Glutamatergic neuron (in vitro differentiated cells): ENCODE data around the gene STK39. TPM values are rescaled to one million over a fixed set of nuclear protein-coding genes. Genes with fewer than 3 reads are reported as not detected.

ENCODE experiments used
- DNase-seq: peaks from one replicate; pipeline ENCODE4 v3.0.0; 2022
- H3K27ac Mint-ChIP-seq: one replicate; pipeline ENCODE4 v1.8.0; 2020; ENCODE audit warnings: mild to moderate bottlenecking, mixed read lengths, inconsistent platforms; ENCODE audit not compliant: unreplicated experiment
- H3K27me3 Mint-ChIP-seq: one replicate; pipeline ENCODE4 v1.8.0; 2020; ENCODE audit warnings: mild to moderate bottlenecking, moderate library complexity, mixed read lengths, inconsistent platforms; ENCODE audit not compliant: unreplicated experiment
- H3K36me3 Mint-ChIP-seq: one replicate; pipeline ENCODE4 v1.8.0; 2020; ENCODE audit warnings: mild to moderate bottlenecking, mixed read lengths, inconsistent platforms; ENCODE audit not compliant: unreplicated experiment
- H3K4me1 Mint-ChIP-seq: one replicate; pipeline ENCODE4 v1.8.0; 2020; ENCODE audit warnings: mild to moderate bottlenecking, low read depth, mixed read lengths, inconsistent platforms; ENCODE audit not compliant: unreplicated experiment
- H3K4me3 Mint-ChIP-seq: one replicate; pipeline ENCODE4 v1.8.0; 2020; ENCODE audit warnings: mild to moderate bottlenecking, mixed read lengths, inconsistent platforms; ENCODE audit not compliant: unreplicated experiment
- H3K9me3 Mint-ChIP-seq: one replicate; pipeline ENCODE4 v1.8.0; 2020; ENCODE audit warnings: mild to moderate bottlenecking, moderate library complexity, mixed read lengths, inconsistent platforms; ENCODE audit not compliant: unreplicated experiment
- CTCF ChIP-seq: fragments of 200-600 bp; sonication (generic); IDR thresholded peaks from one replicate; pipeline ENCODE4 v1.5.0; 2021; ENCODE audit not compliant: partially characterized antibody, unreplicated experiment
- long read RNA-seq: library from polyadenylated mRNA; unstranded; transcript quantifications from one replicate; pipeline ENCODE4 v2.0.0, GENCODE V29; 2020; ENCODE audit not compliant: unreplicated experiment
- total RNA-seq: library from RNA; stranded (reverse); fragmentation: NEBNext Ultra II Directional; extraction: Animal tissue kit (Norgen Biotek cat#: 25700); gene quantifications from one replicate; pipeline ENCODE4 v1.2.1, GENCODE V29; 2021; ENCODE audit not compliant: unreplicated experiment

The STK39 gene
- total RNA-seq, result 35.9 TPM
- long read RNA-seq, partial matches to known transcripts, result 0 of 2 reads
- long read RNA-seq, other reads (novel, unspliced or antisense), result 2 of 2 reads

GRCh38 chr2:168247341-168248261, at the start of gene STK39:
TSS of gene STK39 (minus strand) at chr2:168247595. CDS start at chr2:168247435, 160 bp downstream.
- no peaks in the 10 kb centered on the region for H3K36me3 Mint-ChIP-seq
- H3K27me3 Mint-ChIP-seq, result peaks cover 10% of the 10 kb centered on the region
- peaks cover 10% of the 10 kb centered on the region for H3K9me3 Mint-ChIP-seq
- TF ChIP-seq CTCF, result no peak
- peak within 1 kb of the TSS; percentile 22 for H3K27ac Mint-ChIP-seq
- H3K4me1 Mint-ChIP-seq, result peaks cover 13% of the 10 kb centered on the region
- peak within 1 kb of the TSS; percentile 95 for H3K4me3 Mint-ChIP-seq
- DNase-seq, result peak; percentile 85

GRCh38 chr2:168295051-168295450, 47.7 kb upstream of the STK39 start:
- Mint-ChIP-seq H3K4me1 (no peaks in the 10 kb centered on the region), H3K4me3 (no peak overlapping the region), H3K36me3 (no peaks in the 10 kb centered on the region), H3K27me3 (no peaks in the 10 kb centered on the region), H3K9me3 (no peaks in the 10 kb centered on the region), H3K27ac (no peak overlapping the region)
- TF ChIP-seq CTCF, result no peak
- no peak for DNase-seq

GRCh38 chr2:168294409-168294808, 47.0 kb upstream of the STK39 start:
- Mint-ChIP-seq H3K9me3 (no peaks in the 10 kb centered on the region), H3K4me1 (no peaks in the 10 kb centered on the region), H3K27me3 (no peaks in the 10 kb centered on the region), H3K27ac (no peak overlapping the region), H3K4me3 (no peak overlapping the region), H3K36me3 (no peaks in the 10 kb centered on the region)
- no peak for DNase-seq
- TF ChIP-seq CTCF, result no peak

- no peaks in the 10 kb centered on the region for H3K9me3 Mint-ChIP-seq
- TF ChIP-seq CTCF, result no peak
- no peaks in the 10 kb centered on the region for H3K27me3 Mint-ChIP-seq
- no peaks in the 10 kb centered on the region for H3K4me1 Mint-ChIP-seq
- no peak overlapping the region for H3K4me3 Mint-ChIP-seq
- H3K27ac Mint-ChIP-seq, result no peak overlapping the region
- DNase-seq, result no peak
- H3K36me3 Mint-ChIP-seq, result no peaks in the 10 kb centered on the region
These were observed 46.4 kb upstream of the STK39 start for GRCh38 chr2:168293766-168294165.

- TF ChIP-seq CTCF, result no peak
- H3K27me3 Mint-ChIP-seq, result no peaks in the 10 kb centered on the region
- no peak overlapping the region for H3K27ac Mint-ChIP-seq
- H3K9me3 Mint-ChIP-seq, result no peaks in the 10 kb centered on the region
- no peak for DNase-seq
- H3K4me3 Mint-ChIP-seq, result no peak overlapping the region
- no peaks in the 10 kb centered on the region for H3K36me3 Mint-ChIP-seq
- no peaks in the 10 kb centered on the region for H3K4me1 Mint-ChIP-seq
These were observed 43.0 kb upstream of the STK39 start for GRCh38 chr2:168290391-168290790.
